GM23338 (cell line): ENCODE data around the gene GNA12. TPM values are rescaled to one million over a fixed set of nuclear protein-coding genes. Genes with fewer than 3 reads are reported as not detected.

Experiments
- ATAC-seq: fragments of 200-7000 bp; cut with Tn5 transposase; 3 replicates; pipeline ENCODE4 v1.9.1; 2020
- DNase-seq: peaks from one replicate; pipeline ENCODE4 v3.0.0-alpha.2; 2015; ENCODE audit warnings: low spot score
- H2AFZ ChIP-seq: fragments of 200-600 bp; sonication (generic); 2 replicates; pipeline ENCODE4 v1.8.0; 2016; ENCODE audit warnings: antibody characterized with exemption, mild to moderate bottlenecking, moderate library complexity
- H3F3A ChIP-seq: fragments of 200-600 bp; sonication (generic); replicated peaks from 2 replicates; pipeline ENCODE4 v1.8.0; 2017; ENCODE audit warnings: antibody characterized with exemption, mixed run types, low read depth
- H3K27ac ChIP-seq: fragments of 200-600 bp; sonication (generic); 2 replicates; pipeline ENCODE4 v1.6.1; 2016; ENCODE audit warnings: low read depth
- H3K27me3 ChIP-seq: fragments of 200-600 bp; sonication (generic); 2 replicates; pipeline ENCODE4 v1.8.0; 2016; ENCODE audit warnings: mild to moderate bottlenecking, mixed run types, moderate library complexity; ENCODE audit not compliant: insufficient read depth
- H3K36me3 ChIP-seq: fragments of 200-600 bp; sonication (generic); 2 replicates; pipeline ENCODE4 v1.8.0; 2016; ENCODE audit warnings: mild to moderate bottlenecking; ENCODE audit not compliant: insufficient read depth
- H3K4me1 ChIP-seq: fragments of 200-600 bp; sonication (generic); 2 replicates; pipeline ENCODE4 v1.8.0; 2016; ENCODE audit warnings: mild to moderate bottlenecking, moderate library complexity; ENCODE audit not compliant: insufficient read depth
- H3K4me2 ChIP-seq: fragments of 200-600 bp; sonication (generic); 2 replicates; pipeline ENCODE4 v1.7.1; 2017; ENCODE audit warnings: mixed run types
- H3K4me3 ChIP-seq: fragments of 200-600 bp; sonication (generic); 2 replicates; pipeline ENCODE4 v1.6.1; 2016; ENCODE audit warnings: mixed run types
- H3K79me2 ChIP-seq: fragments of 200-600 bp; sonication (generic); replicated peaks from 2 replicates; pipeline ENCODE4 v1.8.0; 2017; ENCODE audit warnings: mild to moderate bottlenecking; ENCODE audit not compliant: insufficient read depth
- H3K9me2 ChIP-seq: fragments of 200-600 bp; sonication (generic); 2 replicates; pipeline ENCODE4 v1.8.0; 2017; ENCODE audit not compliant: insufficient read depth
- H4K20me1 ChIP-seq: fragments of 200-600 bp; sonication (generic); replicated peaks from 2 replicates; pipeline ENCODE4 v1.8.0; 2017; ENCODE audit warnings: mild to moderate bottlenecking; ENCODE audit not compliant: insufficient read depth
- H3K27ac Mint-ChIP-seq: 2 replicates; pipeline ENCODE4 v1.8.0; 2020; ENCODE audit warnings: inconsistent platforms, mild to moderate bottlenecking, moderate library complexity, mixed read lengths
- H3K27me3 Mint-ChIP-seq: 3 replicates; pipeline ENCODE4 v1.8.0; 2022; ENCODE audit warnings: low read depth, mild to moderate bottlenecking, moderate library complexity, mixed read lengths, inconsistent platforms; ENCODE audit not compliant: insufficient read depth, poor library complexity
- H3K36me3 Mint-ChIP-seq: 3 replicates; pipeline ENCODE4 v1.8.0; 2021; ENCODE audit warnings: low read depth, mild to moderate bottlenecking, inconsistent platforms, moderate library complexity, mixed read lengths
- H3K4me1 Mint-ChIP-seq: 3 replicates; pipeline ENCODE4 v1.8.0; 2020; ENCODE audit warnings: mild to moderate bottlenecking, inconsistent platforms, mixed read lengths
- H3K4me3 Mint-ChIP-seq: 3 replicates; pipeline ENCODE4 v1.8.0; 2021; ENCODE audit warnings: moderate library complexity, mild to moderate bottlenecking, inconsistent platforms, mixed read lengths
- H3K9me3 Mint-ChIP-seq: 3 replicates; pipeline ENCODE4 v1.8.0; 2020; ENCODE audit warnings: moderate library complexity, mild to moderate bottlenecking, inconsistent platforms, mixed read lengths
- CREB1 ChIP-seq: fragments of 250-450 bp; sonication (Bioruptor Pico); IDR thresholded peaks from 2 replicates; pipeline ENCODE4 v1.5.0; 2020; ENCODE audit warnings: low read depth, mild to moderate bottlenecking, moderate library complexity
- ETS1 ChIP-seq: IDR thresholded peaks from 2 replicates; pipeline ENCODE4 v1.6.1; 2016; ENCODE audit warnings: antibody characterized with exemption
- EZH2 ChIP-seq: fragments of 200-600 bp; sonication (generic); IDR thresholded peaks from one replicate; pipeline ENCODE4 v1.8.0; 2017; ENCODE audit warnings: antibody characterized with exemption, mild to moderate bottlenecking, low read depth; ENCODE audit not compliant: unreplicated experiment
- EZH2phosphoT487 ChIP-seq: fragments of 200-600 bp; sonication (generic); IDR thresholded peaks from one replicate; pipeline ENCODE4 v1.8.1; 2018; ENCODE audit warnings: antibody characterized with exemption; ENCODE audit not compliant: unreplicated experiment
- JUNB ChIP-seq: IDR thresholded peaks from one replicate; pipeline ENCODE4 v1.6.1; 2016; ENCODE audit warnings: antibody characterized with exemption; ENCODE audit not compliant: unreplicated experiment
- NANOG ChIP-seq: IDR thresholded peaks from 2 replicates; pipeline ENCODE4 v1.6.1; 2016; ENCODE audit warnings: antibody characterized with exemption, borderline replicate concordance
- POLR2AphosphoS5 ChIP-seq: IDR thresholded peaks from 2 replicates; pipeline ENCODE4 v1.6.1; 2016; ENCODE audit warnings: antibody characterized with exemption, low read depth
- STAT1 ChIP-seq: IDR thresholded peaks from one replicate; pipeline ENCODE4 v1.6.1; 2016; ENCODE audit warnings: antibody characterized with exemption; ENCODE audit not compliant: unreplicated experiment
- ZNF114 ChIP-seq: fragments of 250-450 bp; sonication (Bioruptor Pico); IDR thresholded peaks from 2 replicates; pipeline ENCODE4 v1.5.0; 2020; ENCODE audit warnings: mild to moderate bottlenecking, moderate library complexity
- ZNF331 ChIP-seq: fragments of 250-450 bp; sonication (Bioruptor Pico); IDR thresholded peaks from 2 replicates; pipeline ENCODE4 v1.5.0; 2020; ENCODE audit warnings: low read depth, mild to moderate bottlenecking, moderate library complexity
- ZNF462 ChIP-seq: fragments of 250-450 bp; sonication (Bioruptor Pico); IDR thresholded peaks from 2 replicates; pipeline ENCODE4 v1.5.0; 2020; ENCODE audit warnings: mild to moderate bottlenecking, moderate library complexity
- polyA plus RNA-seq: library from polyadenylated mRNA; unstranded; fragments of >200 nt; fragmentation: Nextera tagmentation; extraction: Ambion mirVana; gene quantifications from 2 replicates; pipeline ENCODE4 v1.2.1, GENCODE V29; 2016
- total RNA-seq: library from RNA; depleted of rRNA; stranded (reverse); fragments of >200 nt; shearing (Covaris generic); gene quantifications from 2 replicates; pipeline ENCODE4 v1.2.3, GENCODE V29; 2014
- TF ChIP-seq, protein P1 (sequence below): IDR thresholded peaks from one replicate; pipeline ENCODE4 v1.6.1; 2018; ENCODE audit warnings: antibody characterized with exemption; ENCODE audit not compliant: unreplicated experiment
- TF ChIP-seq, protein P2 (sequence below), 2 experiments: fragments of 200-600 bp in 1 of 2; sonication (generic) in 1 of 2; conservative IDR thresholded peaks; 2 replicates each; pipeline versions ENCODE4 v1.5.1 to v1.6.1; 2016 to 2017; ENCODE audit warnings: antibody characterized with exemption in 2 of 2, low read depth in 2 of 2, mild to moderate bottlenecking in 2 of 2, moderate library complexity in 1 of 2

GNA12 gene
- total and polyA plus RNA-seq, 2 experiments from 2014 or later = 24.0 to 87.7 TPM

DNA sequence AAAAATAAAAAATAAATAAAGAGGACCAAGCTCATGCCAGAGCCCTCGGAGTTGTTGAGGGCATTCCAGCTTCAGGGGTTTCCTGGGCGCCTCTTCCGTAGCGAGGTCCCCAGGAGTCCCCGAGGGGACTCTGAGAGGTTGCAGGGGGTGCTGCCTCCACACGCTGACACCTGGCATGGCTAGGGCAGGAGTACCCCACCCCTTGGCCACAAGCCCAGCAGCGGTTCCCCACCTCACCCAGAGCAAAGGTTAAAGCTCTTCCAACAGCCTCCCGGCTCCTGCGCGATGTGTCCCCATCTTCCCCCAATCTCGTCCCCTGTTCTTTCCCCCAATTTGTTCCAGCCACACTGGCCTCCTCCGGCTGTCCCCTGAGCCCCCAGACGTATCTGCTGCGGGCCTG lies 151.6 kb downstream of the GNA12 start:
- Histone ChIP-seq H3F3A (0 out of 2 replicates have a peak, but pooled peaks cover 9% of the 10 kb centered on the region), H3K4me1 (no peaks in the 10 kb centered on the region; the same call in 1 of the 2 replicates), H3K79me2 (no peaks in the 10 kb centered on the region), H3K4me3 (no peak overlapping the region), H2AFZ (no peak overlapping the region), H3K9me2 (no peaks in the 10 kb centered on the region), H3K27ac (no peak overlapping the region), H3K36me3 (no peaks in the 10 kb centered on the region), H3K27me3 (peaks cover 19% of the 10 kb centered on the region), H4K20me1 (no peaks in the 10 kb centered on the region), H3K4me2 (no peak overlapping the region)
- ATAC-seq (no peak), DNase-seq (no peak)
- Mint-ChIP-seq H3K27ac (no peak overlapping the region), H3K4me1 (peaks cover 13% of the 10 kb centered on the region), H3K4me3 (no peak overlapping the region), H3K9me3 (no peaks in the 10 kb centered on the region), H3K27me3 (peaks cover 21% of the 10 kb centered on the region), H3K36me3 (no peaks in the 10 kb centered on the region)
- TF ChIP-seq ZNF331 (no peak), EZH2 (no peak), STAT1 (no peak), NANOG (no peak), POLR2AphosphoS5 (no peak), ETS1 (no peak), ZNF114 (CRISPR knock-in tag) (no peak), JUNB (no peak), ZNF462 (CRISPR knock-in tag) (no peak), EZH2phosphoT487 (no peak), CREB1 (CRISPR knock-in tag) (no peak)
- TF ChIP-seq, protein P1, sequence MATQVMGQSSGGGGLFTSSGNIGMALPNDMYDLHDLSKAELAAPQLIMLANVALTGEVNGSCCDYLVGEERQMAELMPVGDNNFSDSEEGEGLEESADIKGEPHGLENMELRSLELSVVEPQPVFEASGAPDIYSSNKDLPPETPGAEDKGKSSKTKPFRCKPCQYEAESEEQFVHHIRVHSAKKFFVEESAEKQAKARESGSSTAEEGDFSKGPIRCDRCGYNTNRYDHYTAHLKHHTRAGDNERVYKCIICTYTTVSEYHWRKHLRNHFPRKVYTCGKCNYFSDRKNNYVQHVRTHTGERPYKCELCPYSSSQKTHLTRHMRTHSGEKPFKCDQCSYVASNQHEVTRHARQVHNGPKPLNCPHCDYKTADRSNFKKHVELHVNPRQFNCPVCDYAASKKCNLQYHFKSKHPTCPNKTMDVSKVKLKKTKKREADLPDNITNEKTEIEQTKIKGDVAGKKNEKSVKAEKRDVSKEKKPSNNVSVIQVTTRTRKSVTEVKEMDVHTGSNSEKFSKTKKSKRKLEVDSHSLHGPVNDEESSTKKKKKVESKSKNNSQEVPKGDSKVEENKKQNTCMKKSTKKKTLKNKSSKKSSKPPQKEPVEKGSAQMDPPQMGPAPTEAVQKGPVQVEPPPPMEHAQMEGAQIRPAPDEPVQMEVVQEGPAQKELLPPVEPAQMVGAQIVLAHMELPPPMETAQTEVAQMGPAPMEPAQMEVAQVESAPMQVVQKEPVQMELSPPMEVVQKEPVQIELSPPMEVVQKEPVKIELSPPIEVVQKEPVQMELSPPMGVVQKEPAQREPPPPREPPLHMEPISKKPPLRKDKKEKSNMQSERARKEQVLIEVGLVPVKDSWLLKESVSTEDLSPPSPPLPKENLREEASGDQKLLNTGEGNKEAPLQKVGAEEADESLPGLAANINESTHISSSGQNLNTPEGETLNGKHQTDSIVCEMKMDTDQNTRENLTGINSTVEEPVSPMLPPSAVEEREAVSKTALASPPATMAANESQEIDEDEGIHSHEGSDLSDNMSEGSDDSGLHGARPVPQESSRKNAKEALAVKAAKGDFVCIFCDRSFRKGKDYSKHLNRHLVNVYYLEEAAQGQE = no peak
- TF ChIP-seq, protein P2, sequence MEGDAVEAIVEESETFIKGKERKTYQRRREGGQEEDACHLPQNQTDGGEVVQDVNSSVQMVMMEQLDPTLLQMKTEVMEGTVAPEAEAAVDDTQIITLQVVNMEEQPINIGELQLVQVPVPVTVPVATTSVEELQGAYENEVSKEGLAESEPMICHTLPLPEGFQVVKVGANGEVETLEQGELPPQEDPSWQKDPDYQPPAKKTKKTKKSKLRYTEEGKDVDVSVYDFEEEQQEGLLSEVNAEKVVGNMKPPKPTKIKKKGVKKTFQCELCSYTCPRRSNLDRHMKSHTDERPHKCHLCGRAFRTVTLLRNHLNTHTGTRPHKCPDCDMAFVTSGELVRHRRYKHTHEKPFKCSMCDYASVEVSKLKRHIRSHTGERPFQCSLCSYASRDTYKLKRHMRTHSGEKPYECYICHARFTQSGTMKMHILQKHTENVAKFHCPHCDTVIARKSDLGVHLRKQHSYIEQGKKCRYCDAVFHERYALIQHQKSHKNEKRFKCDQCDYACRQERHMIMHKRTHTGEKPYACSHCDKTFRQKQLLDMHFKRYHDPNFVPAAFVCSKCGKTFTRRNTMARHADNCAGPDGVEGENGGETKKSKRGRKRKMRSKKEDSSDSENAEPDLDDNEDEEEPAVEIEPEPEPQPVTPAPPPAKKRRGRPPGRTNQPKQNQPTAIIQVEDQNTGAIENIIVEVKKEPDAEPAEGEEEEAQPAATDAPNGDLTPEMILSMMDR (conservative IDR thresholded peaks at IDR 0.05; ENCODE audit: low read depth in 2 of 2) = no peak
